Measurements from ENCODE around the gene SLC9A8. TPM values are rescaled to one million over a fixed set of nuclear protein-coding genes. Genes with fewer than 3 reads are reported as not detected.
A peak's percentile ranks its signal among the peaks of the same experiment; 100 is the strongest.

SLC9A8 gene
- total and polyA plus RNA-seq, 2 of the 8 experiments (the other 6 are each of a cell fraction or from before 2014, with no cell fraction given): 3.2 to 6.2 TPM

GRCh38 chr20:49813305-49813974, 812 bp downstream of the SLC9A8 start:
- TF ChIP-seq EP300 (IDR thresholded peaks at IDR 0.05; ENCODE audit: borderline replicate concordance in 1 of 2, low read depth in 2 of 2, low read length in 2 of 2): no peak
- no peak for TF ChIP-seq RNF2 (IDR thresholded peaks at IDR 0.05; ENCODE audit: borderline replicate concordance, low read depth, low read length, missing control alignments, poor library complexity, severe bottlenecking)
- no peak for TF ChIP-seq CTCF (IDR thresholded peaks at IDR 0.05; ENCODE audit: control extremely low read depth in 1 of 3, insufficient read depth in 1 of 3, low read depth in 1 of 3, low read length in 3 of 3)
- no peak for TF ChIP-seq SP2 (IDR thresholded peaks at IDR 0.05; ENCODE audit: low read length)
- Histone ChIP-seq H3K27ac (ENCODE audit: low read depth, low read length) (peak overlapping the region; percentile 66), H4K8ac (ENCODE audit: extremely low read depth, insufficient read depth, low read length) (no peak overlapping the region), H2BK15ac (ENCODE audit: low read length) (no peak overlapping the region), H3K4me3 (ENCODE audit: extremely low read depth in 1 of 4, insufficient read depth in 2 of 4, low read depth in 3 of 4, low read length in 4 of 4) (peak overlapping the region; percentile 77 to 94 (median 86)), H2BK12ac (ENCODE audit: low read depth, low read length) (no peak overlapping the region), H3K56ac (replicated peaks; ENCODE audit: insufficient read length, low read depth, low read length) (peak overlapping the region; percentile 60), H2AK5ac (ENCODE audit: low read depth, low read length) (no peak overlapping the region), H3K4ac (replicated peaks; ENCODE audit: insufficient read length, low read depth, low read length) (no peak overlapping the region), H3K4me2 (ENCODE audit: insufficient read depth in 1 of 2, low read depth in 2 of 2, low read length in 2 of 2) (peak overlapping the region; percentile 77 to 85), H3K9ac (replicated peaks in 1 of 4; ENCODE audit: extremely low read depth in 1 of 4, low read depth in 3 of 4, low read length in 3 of 4) (peak overlapping the region; percentile 59 to 92 (median 65)), H3K18ac (ENCODE audit: extremely low read depth, low read length) (no peak overlapping the region), H3K23ac (ENCODE audit: insufficient read length) (no peak overlapping the region), H3K23me2 (ENCODE audit: low read depth, low read length) (peaks cover 8% of the 10 kb centered on the region; the same call in 1 of the 2 replicates), H4K5ac (ENCODE audit: insufficient read length, low read depth, low read length) (peak overlapping the region; percentile 7), H3K79me2 (ENCODE audit: control insufficient read depth in 1 of 2, insufficient read depth in 2 of 2, low read length in 2 of 2) (no peaks in the 10 kb centered on the region; a peak in 1 of 4 replicates), H2BK20ac (ENCODE audit: low read length) (no peak overlapping the region), H2BK120ac (replicated peaks; ENCODE audit: low read depth, low read length) (no peak overlapping the region), H2AFZ (ENCODE audit: low read length) (peak overlapping the region; percentile 10; the same call in 1 of the 2 replicates), H3K79me1 (ENCODE audit: low read depth, low read length) (peaks cover 5% of the 10 kb centered on the region; the same call in 1 of the 2 replicates), H3K4me1 (replicated peaks in 1 of 4; ENCODE audit: control insufficient read depth in 3 of 4, insufficient read depth in 4 of 4, low read length in 3 of 4) (peaks cover 0 to 7% (median 3%) of the 10 kb centered on the region in 4 experiments; a peak in 4 of 7 replicates), H4K20me1 (replicated peaks in 1 of 2; ENCODE audit: control insufficient read depth in 1 of 2, insufficient read depth in 2 of 2, low read length in 2 of 2) (no peaks in the 10 kb centered on the region), H3K36me3 (ENCODE audit: control insufficient read depth in 2 of 4, insufficient read depth in 4 of 4, low read length in 3 of 4) (peaks cover 0 to 6% (median under 1%) of the 10 kb centered on the region in 4 experiments; a peak in 1 of 8 replicates), H4K91ac (replicated peaks; ENCODE audit: insufficient read length, low read length) (no peak overlapping the region), H3K9me3 (ENCODE audit: insufficient read depth in 2 of 2, low read depth in 1 of 2, low read length in 1 of 2) (no peaks in the 10 kb centered on the region), H2BK5ac (ENCODE audit: low read depth, low read length) (peak overlapping the region; percentile 91), H3K27me3 (replicated peaks in 1 of 4; ENCODE audit: control insufficient read depth in 3 of 4, extremely low read depth in 1 of 4, insufficient read depth in 3 of 4, low read length in 3 of 4) (no peaks in the 10 kb centered on the region; a peak in 1 of 7 replicates), H3K14ac (ENCODE audit: insufficient read length) (no peak overlapping the region)
- DNase-seq (ENCODE audit: low read depth in 1 of 2, low spot score in 2 of 2) (no peak), FAIRE-seq (no peak)
- CTCF ChIA-PET (ENCODE audit: partially characterized antibody): interaction anchor here (0.8 to 2.0 kb wide), 5 partner anchors 12 to 119 kb away, joined by 3 to 8 read pairs (median 4); no protein-coding TSS in a partner anchor
- 26% methylated on average over 11 of the region's 11 CpGs; no CpG with 5 or more reads in 1 of the 2 experiments for WGBS, 2 experiments (ENCODE audit: extremely low coverage in 1 of 2, insufficient coverage in 1 of 2, insufficient read length in 1 of 2, insufficient replicate concordance in 2 of 2, low coverage in 1 of 2, low lambda C conversion rate in 2 of 2, missing lambda C conversion rate in 1 of 2)
- POLR2A ChIA-PET (ENCODE audit: partially characterized antibody): interaction anchor here (0.8 to 1.9 kb wide), 7 partner anchors 12 to 106 kb away, joined by 3 to 5 read pairs (median 3); no protein-coding TSS in a partner anchor

All from H1 (cell line).